IPS DF 6.9 (cell line): ENCODE measurements around the gene RBMXL3.
"Not testable (repeated sequence)": the region's sequence is repeated elsewhere in the genome, so short reads cannot be mapped to it uniquely, and the experiment has no call there.

Experiments used
- DNase-seq: peaks from one replicate; pipeline ENCODE4 v3.0.0-alpha.2; 2013; ENCODE audit warnings: low read depth, low spot score
- H3K27ac ChIP-seq: one replicate; pipeline ENCODE4 v1.5.1; 2013; ENCODE audit warnings: low read length, control low read depth
- H3K27me3 ChIP-seq: 2 replicates; pipeline ENCODE4 v1.6.1; 2013; ENCODE audit warnings: mild to moderate bottlenecking, low read length; ENCODE audit not compliant: control insufficient read depth, insufficient read depth
- H3K36me3 ChIP-seq: 2 replicates; pipeline ENCODE4 v1.6.1; 2013; ENCODE audit warnings: low read length; ENCODE audit not compliant: control insufficient read depth, insufficient read depth
- H3K4me1 ChIP-seq: 2 replicates; pipeline ENCODE4 v1.6.1; 2013; ENCODE audit warnings: low read length; ENCODE audit not compliant: control insufficient read depth, insufficient read depth
- H3K4me3 ChIP-seq: 2 replicates; pipeline ENCODE4 v1.5.1; 2013; ENCODE audit warnings: mild to moderate bottlenecking, low read length
- H3K9me3 ChIP-seq: 2 replicates; pipeline ENCODE4 v1.6.1; 2013; ENCODE audit warnings: low read length, inconsistent platforms; ENCODE audit not compliant: control insufficient read depth, insufficient read depth
- WGBS: extraction: QIAGEN DNeasy Blood & Tissue Kit; methylation state at CpG from one replicate; pipeline ENCODE4 v1.1.7; 2013; ENCODE audit warnings: mixed read lengths, missing lambda C conversion rate; ENCODE audit not compliant: insufficient read length, insufficient coverage; 5-methylcytosine and 5-hydroxymethylcytosine counted together

RBMXL3 gene

GRCh38 chrX:115191490-115192243, 2.5 kb downstream of the RBMXL3 start:
- H3K27me3 ChIP-seq, result no peaks in the 10 kb centered on the region
- no CpG with 5 or more reads among the region's 64 CpGs for WGBS
- H3K9me3 ChIP-seq, result no peaks in the 10 kb centered on the region
- H3K36me3 ChIP-seq, result no peaks in the 10 kb centered on the region
- no peak overlapping the region for H3K27ac ChIP-seq
- H3K4me3 ChIP-seq, result no peak overlapping the region
- no peaks in the 10 kb centered on the region for H3K4me1 ChIP-seq
- no peak for DNase-seq

DNA sequence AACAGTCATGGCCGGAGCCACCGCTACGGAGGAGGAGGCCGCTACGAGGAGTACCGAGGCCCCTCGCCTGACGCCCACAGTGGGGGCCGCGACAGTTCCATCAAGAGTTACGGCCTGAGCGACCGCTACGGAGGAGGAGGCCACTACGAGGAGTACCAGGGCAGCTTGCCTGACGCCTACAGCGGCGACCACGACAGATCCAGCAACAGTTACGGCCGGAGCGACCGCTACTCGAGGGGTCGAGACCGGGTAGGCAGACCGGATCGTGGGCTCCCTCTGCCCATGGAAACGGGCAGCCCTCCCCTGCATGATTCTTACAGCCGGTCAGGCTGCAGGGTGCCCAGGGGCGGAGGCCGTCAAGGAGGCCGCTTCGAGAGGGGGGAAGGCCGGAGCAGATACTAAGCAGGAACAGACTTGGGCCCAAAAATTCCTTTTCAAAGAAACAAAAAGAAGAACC, 3.1 kb downstream of the RBMXL3 start:
- no peak overlapping the region for H3K4me3 ChIP-seq
- no CpG with 5 or more reads among the region's 35 CpGs for WGBS
- no peaks in the 10 kb centered on the region for H3K36me3 ChIP-seq
- H3K27me3 ChIP-seq, result no peaks in the 10 kb centered on the region
- DNase-seq, result no peak
- H3K4me1 ChIP-seq, result no peaks in the 10 kb centered on the region
- no peaks in the 10 kb centered on the region for H3K9me3 ChIP-seq
- H3K27ac ChIP-seq, result no peak overlapping the region

GRCh38 chrX:115204040-115204439, 14.8 kb downstream of the RBMXL3 start:
- H3K36me3 ChIP-seq, result no peaks in the 10 kb centered on the region
- H3K4me1 ChIP-seq, result no peaks in the 10 kb centered on the region
- H3K4me3 ChIP-seq, result no peak overlapping the region
- H3K27ac ChIP-seq, result no peak overlapping the region
- DNase-seq, result no peak
- H3K9me3 ChIP-seq, result no peaks in the 10 kb centered on the region
- H3K27me3 ChIP-seq, result no peaks in the 10 kb centered on the region
- WGBS, result no CpG with 5 or more reads among the region's 1 CpG

DNA sequence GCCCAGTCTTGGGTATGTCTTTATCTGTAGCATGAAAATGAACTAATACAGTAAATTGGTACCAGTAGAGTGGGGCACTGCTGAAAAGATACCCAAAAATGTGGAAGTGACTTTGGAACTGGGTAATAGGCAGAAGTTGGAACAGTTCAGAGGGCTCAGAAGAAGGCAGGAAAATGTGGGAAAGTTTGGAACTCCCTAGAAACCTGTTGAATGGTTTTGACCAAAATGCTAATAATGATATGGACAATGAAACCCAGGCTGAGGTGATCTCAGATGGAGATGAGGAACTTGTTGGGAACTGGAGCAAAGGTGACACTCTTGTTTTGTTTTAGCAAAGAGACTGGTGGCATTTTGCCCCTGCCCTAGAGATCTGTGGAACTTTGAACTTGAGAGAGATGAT, 20.3 kb downstream of the RBMXL3 start:
- not testable (repeated sequence) for H3K9me3 ChIP-seq, H3K4me3 ChIP-seq, H3K4me1 ChIP-seq, H3K27me3 ChIP-seq, H3K36me3 ChIP-seq, DNase-seq, H3K27ac ChIP-seq

- no peak overlapping the region for H3K27ac ChIP-seq
- no peaks in the 10 kb centered on the region for H3K36me3 ChIP-seq
- WGBS, result no CpG with 5 or more reads among the region's 1 CpG
- DNase-seq, result no peak
- H3K9me3 ChIP-seq, result no peaks in the 10 kb centered on the region
- H3K27me3 ChIP-seq, result no peaks in the 10 kb centered on the region
- H3K4me1 ChIP-seq, result no peaks in the 10 kb centered on the region
- no peak overlapping the region for H3K4me3 ChIP-seq
Observed at GRCh38 chrX:115214151-115214550, 24.9 kb downstream of the RBMXL3 start.

DNA sequence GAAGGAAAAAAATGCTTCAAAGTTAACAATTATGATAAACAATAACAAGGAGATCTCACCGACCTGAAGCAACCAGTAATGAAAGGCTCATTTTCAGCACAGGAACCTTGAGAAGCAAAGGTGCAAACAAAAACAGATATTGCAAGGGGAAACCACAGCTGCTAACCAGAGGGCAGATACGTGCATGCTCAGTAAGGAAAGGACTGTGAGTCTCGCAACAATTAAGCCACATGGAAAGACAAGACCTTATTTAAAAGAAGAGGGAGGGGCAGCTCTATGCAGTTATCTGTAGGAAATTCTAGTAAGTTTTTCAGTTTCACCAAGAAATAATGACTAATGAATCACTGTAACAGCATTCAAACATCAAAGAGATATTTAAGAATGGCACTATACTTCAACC, 25.4 kb downstream of the RBMXL3 start:
- no peak for DNase-seq
- H3K4me1 ChIP-seq, result no peaks in the 10 kb centered on the region
- no peaks in the 10 kb centered on the region for H3K36me3 ChIP-seq
- WGBS, result no CpG with 5 or more reads among the region's 3 CpGs
- no peak overlapping the region for H3K27ac ChIP-seq
- no peak overlapping the region for H3K4me3 ChIP-seq
- H3K27me3 ChIP-seq, result no peaks in the 10 kb centered on the region
- no peaks in the 10 kb centered on the region for H3K9me3 ChIP-seq

- H3K36me3 ChIP-seq, H3K4me3 ChIP-seq, H3K9me3 ChIP-seq, H3K4me1 ChIP-seq, H3K27ac ChIP-seq, H3K27me3 ChIP-seq, DNase-seq: not testable (repeated sequence)
- WGBS, result no CpG with 5 or more reads among the region's 4 CpGs
Observed at GRCh38 chrX:115217346-115217745, 28.1 kb downstream of the RBMXL3 start.

DNA sequence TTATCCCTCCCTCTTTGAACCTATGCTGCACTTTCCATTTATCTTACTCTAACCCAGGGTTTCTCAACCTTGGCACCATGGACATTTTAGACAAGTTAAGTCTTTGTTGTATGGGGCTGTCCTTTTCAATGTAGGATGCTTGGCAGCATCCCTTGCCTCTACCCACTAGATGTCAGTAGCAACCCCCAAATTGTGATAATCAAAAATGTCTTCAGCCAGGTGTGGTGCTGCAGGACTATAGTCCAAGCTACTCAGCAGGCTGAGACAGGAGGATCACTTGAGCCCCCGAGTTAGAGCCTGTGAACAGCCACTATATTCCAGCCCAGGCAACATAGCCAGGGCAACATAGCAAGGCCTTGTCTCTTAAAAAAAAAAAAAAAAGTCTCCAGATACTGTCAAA, 37.7 kb downstream of the RBMXL3 start:
- H3K27me3 ChIP-seq, result no peaks in the 10 kb centered on the region
- no peak overlapping the region for H3K4me3 ChIP-seq
- no CpG with 5 or more reads among the region's 1 CpG for WGBS
- H3K36me3 ChIP-seq, result no peaks in the 10 kb centered on the region
- DNase-seq, result no peak
- H3K9me3 ChIP-seq, result no peaks in the 10 kb centered on the region
- H3K4me1 ChIP-seq, result no peaks in the 10 kb centered on the region
- no peak overlapping the region for H3K27ac ChIP-seq

GRCh38 chrX:115229337-115230003, 40.3 kb downstream of the RBMXL3 start:
- no CpG with 5 or more reads among the region's 4 CpGs for WGBS
- H3K27me3 ChIP-seq, result no peaks in the 10 kb centered on the region
- DNase-seq, result no peak
- no peak overlapping the region for H3K4me3 ChIP-seq
- H3K36me3 ChIP-seq, result no peaks in the 10 kb centered on the region
- no peaks in the 10 kb centered on the region for H3K4me1 ChIP-seq
- no peaks in the 10 kb centered on the region for H3K9me3 ChIP-seq
- H3K27ac ChIP-seq, result no peak overlapping the region

- Histone ChIP-seq H3K4me3 (peak overlapping the region; percentile 89; the same call in 1 of the 2 replicates), H3K9me3 (no peaks in the 10 kb centered on the region)
- WGBS, result 100% methylated on average over 3 of the region's 6 CpGs
Observed at GRCh38 chrX:115232933-115233496, 43.8 kb downstream of the RBMXL3 start.

More at GRCh38 chrX:115232933-115233496, 43.8 kb downstream of the RBMXL3 start:
- no peaks in the 10 kb centered on the region for H3K36me3 ChIP-seq
- H3K4me1 ChIP-seq, result no peaks in the 10 kb centered on the region
- H3K27ac ChIP-seq, result no peak overlapping the region
- no peaks in the 10 kb centered on the region for H3K27me3 ChIP-seq
- DNase-seq, result no peak
